DMS153 treated with DMSO at 0.1 percent for 48 hours (cell line): ENCODE data around the gene MAGEA2.
"Not testable (repeated sequence)": the region's sequence is repeated elsewhere in the genome, so short reads cannot be mapped to it uniquely, and the experiment has no call there.

Experiments
- DNase-seq: peaks from one replicate; lab custom pipeline; 2025; ENCODE audit not compliant: unreplicated experiment; lab: John Stamatoyannopoulos, UW

Gene MAGEA2

GRCh38 chrX:152713195-152713594 lies 40.4 kb downstream of the MAGEA2 start:
- not testable (repeated sequence) for DNase-seq

- DNase-seq: not testable (repeated sequence)
Measured at GRCh38 chrX:152709173-152709572, 44.5 kb downstream of the MAGEA2 start, which contains the start of gene CSAG2. Gene CSAG2, minus strand, starts transcription at chrX:152709273. Its CDS starts 161 bp downstream, at chrX:152709112.

GRCh38 chrX:152706500-152706899 lies 47.1 kb downstream of the MAGEA2 start:
- DNase-seq: not testable (repeated sequence)

- not testable (repeated sequence) for DNase-seq
Measured at GRCh38 chrX:152700390-152700789, 53.3 kb downstream of the MAGEA2 start.
